Measurements from ENCODE around the gene EDDM13.

The EDDM13 gene

GRCh38 chr19:56347163-56347778 lies 74.7 kb downstream of the EDDM13 start:
- no peak for TF ChIP-seq CTCF (IDR thresholded peaks at IDR 0.05)

GRCh38 chr19:56348289-56348877 lies 75.8 kb downstream of the EDDM13 start:
- TF ChIP-seq CTCF (IDR thresholded peaks at IDR 0.05), result 0 out of 2 replicates have a peak, but pooled peaks have one; percentile 14

GRCh38 chr19:56350416-56351045 lies 78.0 kb downstream of the EDDM13 start:
- TF ChIP-seq CTCF (IDR thresholded peaks at IDR 0.05), result peak; percentile 32; the same call in 1 of the 2 replicates

- no peak for TF ChIP-seq CTCF (IDR thresholded peaks at IDR 0.05)
Observed at GRCh38 chr19:56351208-56351607, 78.7 kb downstream of the EDDM13 start.

- no peak for TF ChIP-seq CTCF (IDR thresholded peaks at IDR 0.05)
Observed at GRCh38 chr19:56355517-56355916, 83.0 kb downstream of the EDDM13 start.

GRCh38 chr19:56356944-56357343 lies 84.4 kb downstream of the EDDM13 start:
- no peak for TF ChIP-seq CTCF (IDR thresholded peaks at IDR 0.05)

All from LNCAP (cell line).